Measurements from ENCODE around the gene RAB9B.
"Not testable (repeated sequence)": the region's sequence is repeated elsewhere in the genome, so short reads cannot be mapped to it uniquely, and the experiment has no call there.

The RAB9B gene

DNA sequence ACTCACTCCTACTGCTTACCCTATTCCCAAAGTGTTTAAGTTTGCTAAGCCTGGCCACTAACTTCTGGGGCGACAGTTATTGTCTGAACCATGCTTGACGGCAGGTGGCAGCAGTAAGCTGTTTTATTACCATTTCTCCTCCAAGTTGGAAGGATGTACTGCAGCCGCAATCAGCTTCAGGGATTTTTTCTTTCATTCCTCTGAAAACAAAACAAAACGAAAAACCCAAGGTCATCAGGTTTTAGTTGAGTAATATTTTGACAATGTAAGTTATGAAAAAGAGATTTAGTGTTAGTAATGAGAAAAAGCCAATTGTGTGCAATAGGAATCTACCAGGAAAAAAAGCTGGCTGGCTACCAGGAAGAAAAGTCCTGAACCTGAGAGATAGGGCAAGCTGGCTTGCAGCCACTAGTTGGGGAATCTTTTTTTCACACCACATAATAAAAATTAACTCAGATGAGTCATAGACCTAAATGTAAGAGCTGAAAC lies 13.2 kb upstream of the RAB9B start:
- Histone ChIP-seq H3K27me3 (ENCODE audit: control insufficient read depth, insufficient read depth, low read length) (0 out of 2 replicates have a peak, but pooled peaks cover 5% of the 10 kb centered on the region), H3K9ac (ENCODE audit: low read depth, low read length) (no peak overlapping the region), H3K4me3 (ENCODE audit: low read depth, low read length) (0 out of 2 replicates have a peak overlapping the region, but pooled peaks have one; percentile 27), H3K27ac (ENCODE audit: low read depth, low read length) (no peak overlapping the region), H3K9me3 (ENCODE audit: control insufficient read depth, insufficient read depth, low read length) (no peaks in the 10 kb centered on the region), H3K36me3 (ENCODE audit: control insufficient read depth, insufficient read depth, low read length) (no peaks in the 10 kb centered on the region), H3K4me1 (ENCODE audit: control insufficient read depth, insufficient read depth, low read length) (no peaks in the 10 kb centered on the region)

DNA sequence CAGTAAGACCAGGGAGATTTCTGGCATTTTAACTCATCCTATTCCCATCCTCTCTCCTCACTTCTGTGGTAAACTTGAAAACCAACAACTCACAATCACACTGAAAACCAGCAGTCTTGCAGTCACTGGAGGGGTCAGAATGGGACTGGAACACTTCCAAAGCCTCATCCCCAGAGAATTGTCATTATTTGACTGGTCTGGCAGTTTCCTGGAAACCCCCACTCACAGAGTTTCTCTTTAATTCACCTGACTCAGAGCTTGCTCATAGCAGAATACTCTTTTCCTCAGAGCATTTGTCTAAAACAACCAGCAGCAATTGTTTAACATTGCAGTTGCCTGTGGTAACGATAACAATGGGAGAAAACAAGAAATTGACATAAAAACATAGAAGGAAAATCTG lies 7.3 kb upstream of the RAB9B start:
- Histone ChIP-seq H3K27ac (ENCODE audit: low read depth, low read length) (no peak overlapping the region), H3K4me3 (ENCODE audit: low read depth, low read length) (no peak overlapping the region), H3K27me3 (ENCODE audit: control insufficient read depth, insufficient read depth, low read length) (peaks cover 23% of the 10 kb centered on the region), H3K4me1 (ENCODE audit: control insufficient read depth, insufficient read depth, low read length) (no peaks in the 10 kb centered on the region), H3K9ac (ENCODE audit: low read depth, low read length) (no peak overlapping the region), H3K9me3 (ENCODE audit: control insufficient read depth, insufficient read depth, low read length) (no peaks in the 10 kb centered on the region), H3K36me3 (ENCODE audit: control insufficient read depth, insufficient read depth, low read length) (no peaks in the 10 kb centered on the region)

DNA sequence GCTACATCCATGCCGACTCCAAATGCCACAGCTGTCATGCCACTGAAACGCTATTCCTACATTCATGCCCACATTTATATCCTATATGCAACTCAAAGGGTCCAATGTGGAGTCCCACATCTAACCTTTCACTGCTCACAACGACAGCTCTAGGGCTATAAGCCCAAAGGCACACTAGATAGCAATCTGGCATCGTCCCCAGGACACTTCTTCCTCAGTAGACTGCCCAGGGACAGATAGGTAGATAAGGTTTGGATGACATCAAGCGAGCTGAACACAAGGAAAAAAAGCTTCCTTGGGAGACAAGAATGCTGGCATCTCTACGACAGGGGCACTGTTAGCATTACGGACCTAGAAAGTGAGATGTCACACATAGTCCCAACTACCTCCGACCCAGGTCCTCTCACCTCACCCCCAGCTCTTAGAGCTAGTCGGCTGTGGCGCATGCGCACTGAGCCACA lies 685 bp downstream of the RAB9B start:
- Histone ChIP-seq H3K4me1 (ENCODE audit: control insufficient read depth, insufficient read depth, low read length) (0 out of 2 replicates have a peak, but pooled peaks cover 4% of the 10 kb centered on the region), H3K4me3 (ENCODE audit: low read depth, low read length) (peak overlapping the region; percentile 81), H3K27me3 (ENCODE audit: control insufficient read depth, insufficient read depth, low read length) (peaks cover 61% of the 10 kb centered on the region), H3K27ac (ENCODE audit: low read depth, low read length) (no peak overlapping the region), H3K9me3 (ENCODE audit: control insufficient read depth, insufficient read depth, low read length) (no peaks in the 10 kb centered on the region), H3K36me3 (ENCODE audit: control insufficient read depth, insufficient read depth, low read length) (no peaks in the 10 kb centered on the region), H3K9ac (ENCODE audit: low read depth, low read length) (no peak overlapping the region)

DNA sequence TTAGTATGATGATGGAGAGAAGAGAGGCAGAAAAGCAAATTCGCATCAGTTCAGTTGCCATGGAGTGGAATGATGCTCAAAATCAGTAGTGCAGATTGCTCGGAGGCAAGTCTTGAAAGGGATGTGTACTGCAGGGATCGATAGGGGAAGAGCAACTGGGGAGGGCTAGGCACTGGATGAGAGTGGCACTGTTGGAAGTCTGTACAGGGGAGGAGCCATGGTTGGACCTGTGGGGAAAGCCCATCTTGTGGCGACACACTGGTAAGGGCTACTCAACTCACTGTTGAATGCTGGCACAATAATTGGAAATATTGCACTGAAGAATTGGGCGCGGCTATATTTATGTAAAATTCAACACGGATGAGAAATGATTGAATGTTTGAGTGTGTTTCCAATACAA lies 1.2 kb downstream of the RAB9B start:
- H3K27ac ChIP-seq (ENCODE audit: low read depth, low read length), result no peak overlapping the region
- H3K4me3 ChIP-seq (ENCODE audit: low read depth, low read length), result no peak overlapping the region
- no peaks in the 10 kb centered on the region for H3K36me3 ChIP-seq (ENCODE audit: control insufficient read depth, insufficient read depth, low read length)
- H3K27me3 ChIP-seq (ENCODE audit: control insufficient read depth, insufficient read depth, low read length), result peaks cover 58% of the 10 kb centered on the region
- no peaks in the 10 kb centered on the region for H3K9me3 ChIP-seq (ENCODE audit: control insufficient read depth, insufficient read depth, low read length)
- H3K4me1 ChIP-seq (ENCODE audit: control insufficient read depth, insufficient read depth, low read length), result 0 out of 2 replicates have a peak, but pooled peaks cover 4% of the 10 kb centered on the region
- H3K9ac ChIP-seq (ENCODE audit: low read depth, low read length), result no peak overlapping the region

DNA sequence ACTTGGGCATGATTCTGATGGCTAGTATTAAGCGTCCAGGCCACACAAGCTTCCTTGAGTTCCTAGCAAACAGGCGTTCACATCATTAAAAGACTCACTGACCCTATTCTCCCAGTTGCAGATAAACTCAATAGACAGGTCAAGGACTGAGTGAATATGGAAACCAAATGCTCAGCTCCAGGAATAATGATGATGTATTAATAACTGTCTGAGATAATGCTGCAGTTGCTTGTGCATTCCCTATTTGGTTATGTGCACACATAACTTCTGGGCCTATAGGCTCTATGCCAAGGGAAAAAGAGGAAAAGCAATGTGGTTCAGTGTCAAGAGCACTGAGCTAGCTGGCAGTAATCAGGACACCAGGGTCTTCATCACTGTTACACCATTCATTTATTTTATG lies 3.5 kb downstream of the RAB9B start:
- peaks cover 58% of the 10 kb centered on the region for H3K27me3 ChIP-seq (ENCODE audit: control insufficient read depth, insufficient read depth, low read length)
- H3K4me1 ChIP-seq (ENCODE audit: control insufficient read depth, insufficient read depth, low read length), result 0 out of 2 replicates have a peak, but pooled peaks cover 4% of the 10 kb centered on the region
- H3K4me3 ChIP-seq (ENCODE audit: low read depth, low read length), result no peak overlapping the region
- no peak overlapping the region for H3K27ac ChIP-seq (ENCODE audit: low read depth, low read length)
- no peak overlapping the region for H3K9ac ChIP-seq (ENCODE audit: low read depth, low read length)
- H3K36me3 ChIP-seq (ENCODE audit: control insufficient read depth, insufficient read depth, low read length), result no peaks in the 10 kb centered on the region
- no peaks in the 10 kb centered on the region for H3K9me3 ChIP-seq (ENCODE audit: control insufficient read depth, insufficient read depth, low read length)

GRCh38 chrX:103825881-103826280 lies 6.2 kb downstream of the RAB9B start:
- no peaks in the 10 kb centered on the region for H3K4me1 ChIP-seq (ENCODE audit: control insufficient read depth, insufficient read depth, low read length)
- no peak overlapping the region for H3K27ac ChIP-seq (ENCODE audit: low read depth, low read length)
- no peaks in the 10 kb centered on the region for H3K9me3 ChIP-seq (ENCODE audit: control insufficient read depth, insufficient read depth, low read length)
- H3K9ac ChIP-seq (ENCODE audit: low read depth, low read length), result no peak overlapping the region
- H3K36me3 ChIP-seq (ENCODE audit: control insufficient read depth, insufficient read depth, low read length), result no peaks in the 10 kb centered on the region
- H3K27me3 ChIP-seq (ENCODE audit: control insufficient read depth, insufficient read depth, low read length), result peaks cover 38% of the 10 kb centered on the region
- H3K4me3 ChIP-seq (ENCODE audit: low read depth, low read length), result no peak overlapping the region

DNA sequence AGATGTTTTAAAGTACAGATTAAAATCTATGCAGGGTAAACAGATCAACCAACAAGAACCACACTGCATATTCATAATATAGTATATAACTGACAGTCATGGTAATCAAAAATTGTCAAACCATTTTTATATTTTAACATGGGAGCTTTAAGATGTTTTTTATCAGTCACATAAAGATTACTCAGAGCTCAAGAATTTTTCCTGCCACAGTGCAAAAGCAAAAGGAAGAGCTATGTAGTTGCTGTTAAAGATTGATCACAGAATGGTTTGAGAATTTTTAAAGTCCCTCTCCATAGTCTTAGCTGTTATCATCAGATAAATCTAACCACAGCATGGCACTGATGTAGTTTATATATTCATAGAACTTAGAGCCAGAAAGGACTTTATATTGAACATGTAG lies 8.5 kb downstream of the RAB9B start:
- no peaks in the 10 kb centered on the region for H3K4me1 ChIP-seq (ENCODE audit: control insufficient read depth, insufficient read depth, low read length)
- no peak overlapping the region for H3K4me3 ChIP-seq (ENCODE audit: low read depth, low read length)
- H3K27me3 ChIP-seq (ENCODE audit: control insufficient read depth, insufficient read depth, low read length), result peaks cover 17% of the 10 kb centered on the region
- H3K9ac ChIP-seq (ENCODE audit: low read depth, low read length), result no peak overlapping the region
- no peak overlapping the region for H3K27ac ChIP-seq (ENCODE audit: low read depth, low read length)
- H3K9me3 ChIP-seq (ENCODE audit: control insufficient read depth, insufficient read depth, low read length), result no peaks in the 10 kb centered on the region
- no peaks in the 10 kb centered on the region for H3K36me3 ChIP-seq (ENCODE audit: control insufficient read depth, insufficient read depth, low read length)

DNA sequence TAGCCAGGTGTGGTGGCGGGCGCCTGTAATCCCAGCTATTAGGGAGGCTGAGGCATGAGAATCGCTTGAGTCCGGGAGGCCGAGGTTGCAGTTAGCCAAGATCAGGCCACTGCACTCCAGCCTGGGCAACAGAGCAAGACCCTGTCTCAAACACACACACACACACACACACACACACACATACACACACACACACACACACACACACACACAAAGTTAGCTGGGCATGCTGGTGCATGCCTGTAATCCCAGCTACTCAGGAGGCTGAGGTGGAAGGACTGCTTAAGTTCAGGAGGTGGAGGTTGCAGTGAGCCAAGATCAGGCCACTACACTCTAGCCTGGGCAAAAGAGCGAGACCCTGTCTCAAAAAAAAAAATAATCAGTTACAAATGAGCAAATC lies 11.3 kb downstream of the RAB9B start:
- not testable (repeated sequence) for H3K9ac ChIP-seq (ENCODE audit: low read depth, low read length); H3K9me3 ChIP-seq (ENCODE audit: control insufficient read depth, insufficient read depth, low read length); H3K4me1 ChIP-seq (ENCODE audit: control insufficient read depth, insufficient read depth, low read length); H3K27ac ChIP-seq (ENCODE audit: low read depth, low read length); H3K4me3 ChIP-seq (ENCODE audit: low read depth, low read length); H3K36me3 ChIP-seq (ENCODE audit: control insufficient read depth, insufficient read depth, low read length)
- H3K27me3 ChIP-seq (ENCODE audit: control insufficient read depth, insufficient read depth, low read length), result peaks cover 11% of the 10 kb centered on the region; the same call in 1 of the 2 replicates

DNA sequence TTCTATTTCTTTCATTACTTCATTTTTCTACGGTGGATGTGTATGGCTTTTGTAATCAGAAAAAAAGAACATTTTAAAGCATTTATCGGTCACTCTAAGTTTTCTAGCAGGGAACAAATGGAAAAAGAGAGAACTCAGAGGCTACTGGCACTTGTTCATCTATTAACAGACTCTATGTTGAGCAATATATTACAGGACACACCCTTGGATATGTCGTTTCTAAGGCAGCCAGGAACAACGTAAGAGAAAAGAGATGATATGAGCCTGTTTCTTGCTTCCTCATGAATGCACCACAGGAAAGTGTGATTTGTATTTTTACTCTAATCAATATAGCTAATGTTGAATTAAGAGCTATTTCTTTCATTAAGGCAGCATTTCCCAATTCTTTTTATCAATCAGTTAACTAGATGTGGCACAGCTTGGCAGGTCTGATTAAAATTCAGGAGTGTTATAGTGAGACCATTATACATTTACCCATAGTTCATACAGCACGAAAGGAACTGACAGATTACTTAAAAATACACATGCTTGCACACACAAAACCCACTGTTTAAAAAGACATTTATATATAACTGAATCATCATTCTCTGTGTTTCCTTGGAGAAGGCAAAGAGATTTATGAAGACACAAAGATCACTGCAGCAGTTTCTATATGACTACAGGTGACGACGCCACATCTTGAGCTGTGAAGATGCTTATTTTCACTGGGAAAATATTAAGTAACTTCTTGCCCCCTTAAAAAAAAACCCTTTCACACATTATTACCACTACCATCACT lies 13.0 kb downstream of the RAB9B start:
- Histone ChIP-seq H3K9ac (ENCODE audit: low read depth, low read length) (no peak overlapping the region), H3K4me1 (ENCODE audit: control insufficient read depth, insufficient read depth, low read length) (no peaks in the 10 kb centered on the region), H3K27ac (ENCODE audit: low read depth, low read length) (no peak overlapping the region), H3K27me3 (ENCODE audit: control insufficient read depth, insufficient read depth, low read length) (0 out of 2 replicates have a peak, but pooled peaks cover 3% of the 10 kb centered on the region), H3K36me3 (ENCODE audit: control insufficient read depth, insufficient read depth, low read length) (no peaks in the 10 kb centered on the region), H3K9me3 (ENCODE audit: control insufficient read depth, insufficient read depth, low read length) (no peaks in the 10 kb centered on the region), H3K4me3 (ENCODE audit: low read depth, low read length) (no peak overlapping the region)

DNA sequence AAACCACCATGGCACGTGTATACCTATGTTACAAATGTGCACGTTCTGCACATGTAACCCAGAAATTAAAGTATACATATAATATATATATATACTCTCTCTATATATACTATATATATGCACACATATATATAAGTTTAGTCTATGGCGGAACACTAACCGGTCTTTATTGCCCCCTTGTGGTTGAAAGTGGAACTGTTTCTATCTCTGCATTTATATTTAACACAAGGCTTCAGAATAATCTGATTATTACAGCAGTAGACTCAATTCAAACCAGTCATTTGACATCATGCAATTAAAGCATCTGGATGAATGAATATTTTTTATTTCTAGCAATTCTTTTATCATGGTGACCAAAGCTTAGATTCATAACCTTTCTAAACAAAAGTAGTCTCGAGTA lies 14.6 kb downstream of the RAB9B start:
- no peaks in the 10 kb centered on the region for H3K4me1 ChIP-seq (ENCODE audit: control insufficient read depth, insufficient read depth, low read length)
- no peaks in the 10 kb centered on the region for H3K36me3 ChIP-seq (ENCODE audit: control insufficient read depth, insufficient read depth, low read length)
- no peak overlapping the region for H3K9ac ChIP-seq (ENCODE audit: low read depth, low read length)
- H3K4me3 ChIP-seq (ENCODE audit: low read depth, low read length), result no peak overlapping the region
- H3K27ac ChIP-seq (ENCODE audit: low read depth, low read length), result no peak overlapping the region
- H3K27me3 ChIP-seq (ENCODE audit: control insufficient read depth, insufficient read depth, low read length), result no peaks in the 10 kb centered on the region
- no peaks in the 10 kb centered on the region for H3K9me3 ChIP-seq (ENCODE audit: control insufficient read depth, insufficient read depth, low read length)

DNA sequence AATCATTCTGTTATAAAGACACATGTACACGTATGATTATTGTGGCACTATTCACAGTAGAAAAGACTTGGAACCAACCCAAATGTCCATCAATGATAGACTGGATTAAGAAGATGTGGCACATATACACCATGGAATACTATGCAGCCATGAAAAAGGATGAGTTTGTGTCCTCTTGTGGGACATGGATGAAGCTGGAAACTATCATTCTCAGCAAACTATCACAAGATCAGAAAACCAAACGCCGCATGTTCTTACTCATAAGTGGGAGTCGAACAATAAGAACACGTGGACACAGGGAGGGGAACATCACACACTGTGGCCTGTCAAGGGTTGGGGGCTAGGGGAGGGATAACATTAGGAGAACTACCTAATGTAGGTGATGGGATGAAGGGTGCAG lies 15.0 kb downstream of the RAB9B start:
- not testable (repeated sequence) for H3K36me3 ChIP-seq (ENCODE audit: control insufficient read depth, insufficient read depth, low read length); H3K9me3 ChIP-seq (ENCODE audit: control insufficient read depth, insufficient read depth, low read length); H3K9ac ChIP-seq (ENCODE audit: low read depth, low read length)

More for the DNA sequence above, 15.0 kb downstream of the RAB9B start:
- H3K4me1 ChIP-seq (ENCODE audit: control insufficient read depth, insufficient read depth, low read length); H3K27ac ChIP-seq (ENCODE audit: low read depth, low read length); H3K27me3 ChIP-seq (ENCODE audit: control insufficient read depth, insufficient read depth, low read length); H3K4me3 ChIP-seq (ENCODE audit: low read depth, low read length): not testable (repeated sequence)

All from HUES48 (cell line).